IMR-90 (cell line): ENCODE results near the gene KLHL29. TPM values are rescaled to one million over a fixed set of nuclear protein-coding genes. Genes with fewer than 3 reads are reported as not detected.

Source experiments
- ATAC-seq: fragments of 200-7000 bp; cut with Tn5 transposase; 2 replicates; pipeline ENCODE4 v1.9.1; 2020; ENCODE audit warnings: low read depth, mild to moderate bottlenecking, moderate library complexity
- BruUV-seq: library from RNA; stranded (reverse); fragments of 400-500 nt; replicated peaks from 2 replicates; lab custom pipeline; 2021; lab: Mats Ljungman, UMichigan
- CTCF ChIA-PET: fragments of 300-600 bp; formaldehyde crosslinking; extraction: SDS; loops from one replicate; lab custom pipeline; 2021; ENCODE audit warnings: antibody characterized with exemption; lab: Yijun Ruan, JAX
- POLR2A ChIA-PET: fragments of 300-600 bp; sonication (Branson Sonifier 250); formaldehyde crosslinking; loops from one replicate; lab custom pipeline; 2022; ENCODE audit warnings: antibody characterized with exemption; ENCODE audit not compliant: unreplicated experiment; lab: Charles Lee
- DNase-seq: peaks from one replicate; pipeline ENCODE4 v3.0.0; 2013
- H2AFZ ChIP-seq: replicated peaks from 2 replicates; pipeline ENCODE3; 2013; ENCODE audit warnings: low read length, mild to moderate bottlenecking; ENCODE audit not compliant: poor library complexity
- H2AK5ac ChIP-seq: 2 replicates; pipeline ENCODE4 v1.6.1; 2013; ENCODE audit warnings: low read depth, low read length, inconsistent platforms
- H2AK9ac ChIP-seq: replicated peaks from 2 replicates; pipeline ENCODE3; 2013; ENCODE audit warnings: mild to moderate bottlenecking, low read depth, low read length, moderate library complexity; ENCODE audit not compliant: poor library complexity
- H2BK120ac ChIP-seq: 2 replicates; pipeline ENCODE4 v1.6.1; 2013; ENCODE audit warnings: low read depth, low read length, inconsistent platforms
- H2BK15ac ChIP-seq: 3 replicates; pipeline ENCODE4 v1.6.1; 2013; ENCODE audit warnings: low read depth, low read length, inconsistent platforms
- H2BK20ac ChIP-seq: 2 replicates; pipeline ENCODE4 v1.6.1; 2013; ENCODE audit warnings: low read depth, mild to moderate bottlenecking, inconsistent platforms, low read length, moderate library complexity
- H2BK5ac ChIP-seq: 2 replicates; pipeline ENCODE4 v1.6.1; 2013; ENCODE audit warnings: mild to moderate bottlenecking, low read depth, low read length, inconsistent platforms; ENCODE audit not compliant: poor library complexity, severe bottlenecking
- H3K14ac ChIP-seq: replicated peaks from 2 replicates; pipeline ENCODE4 v1.6.1; 2013; ENCODE audit warnings: low read depth, low read length, inconsistent platforms
- H3K18ac ChIP-seq: 2 replicates; pipeline ENCODE4 v1.6.1; 2013; ENCODE audit warnings: low read depth, low read length, control low read depth
- H3K23ac ChIP-seq: 2 replicates; pipeline ENCODE4 v1.6.1; 2013; ENCODE audit warnings: low read depth, low read length, inconsistent platforms
- H3K27ac ChIP-seq: 2 replicates; pipeline ENCODE4 v1.5.1; 2013; ENCODE audit warnings: mild to moderate bottlenecking, control low read depth, low read length; ENCODE audit not compliant: insufficient read depth
- H3K27me3 ChIP-seq: 2 replicates; pipeline ENCODE4 v1.6.1; 2013; ENCODE audit warnings: low read length; ENCODE audit not compliant: control insufficient read depth, insufficient read depth
- H3K36me3 ChIP-seq: 2 replicates; pipeline ENCODE4 v1.6.1; 2013; ENCODE audit warnings: low read length, mixed read lengths; ENCODE audit not compliant: control insufficient read depth, insufficient read depth
- H3K4ac ChIP-seq: 2 replicates; pipeline ENCODE4 v1.6.1; 2013; ENCODE audit warnings: low read depth, low read length, inconsistent platforms
- H3K4me1 ChIP-seq: 2 replicates; pipeline ENCODE4 v1.6.1; 2013; ENCODE audit warnings: low read length, mixed read lengths; ENCODE audit not compliant: control insufficient read depth, insufficient read depth
- H3K4me2 ChIP-seq: 2 replicates; pipeline ENCODE4 v1.6.1; 2013; ENCODE audit warnings: low read depth, mild to moderate bottlenecking, control low read depth, low read length, moderate library complexity
- H3K4me3 ChIP-seq: 2 replicates; pipeline ENCODE4 v1.5.1; 2013; ENCODE audit warnings: low read depth, mild to moderate bottlenecking, control low read depth, low read length, moderate library complexity; ENCODE audit not compliant: insufficient read depth
- H3K56ac ChIP-seq: 2 replicates; pipeline ENCODE4 v1.6.1; 2013; ENCODE audit warnings: low read length, inconsistent platforms; ENCODE audit not compliant: insufficient read depth; ENCODE audit errors: extremely low read depth
- H3K79me1 ChIP-seq, 2 experiments: 2 replicates each; pipeline ENCODE4 v1.6.1; 2013; ENCODE audit warnings: low read length in 2 of 2, inconsistent platforms in 1 of 2, low read depth in 1 of 2
- H3K9ac ChIP-seq: 2 replicates; pipeline ENCODE4 v1.6.1; 2013; ENCODE audit warnings: low read depth, low read length, control low read depth
- H3K9me1 ChIP-seq: 2 replicates; pipeline ENCODE4 v1.6.1; 2013; ENCODE audit warnings: low read length, inconsistent platforms; ENCODE audit not compliant: insufficient read depth
- H3K9me3 ChIP-seq: 2 replicates; pipeline ENCODE4 v1.6.1; 2013; ENCODE audit warnings: low read length; ENCODE audit not compliant: control insufficient read depth, insufficient read depth
- H4K20me1 ChIP-seq: 2 replicates; pipeline ENCODE4 v1.6.1; 2013; ENCODE audit warnings: low read length, inconsistent platforms; ENCODE audit not compliant: insufficient read depth
- H4K5ac ChIP-seq: 2 replicates; pipeline ENCODE4 v1.6.1; 2013; ENCODE audit warnings: mild to moderate bottlenecking, low read depth, low read length, control low read depth
- H4K8ac ChIP-seq, 2 experiments: 2 replicates each; pipeline ENCODE4 v1.6.1; 2013; ENCODE audit warnings: low read depth in 2 of 2, low read length in 2 of 2, control low read depth in 1 of 2, inconsistent platforms in 1 of 2
- H4K91ac ChIP-seq: 2 replicates; pipeline ENCODE4 v1.6.1; 2013; ENCODE audit warnings: low read depth, low read length, inconsistent platforms; ENCODE audit not compliant: insufficient read depth
- CEBPB ChIP-seq: IDR thresholded peaks from 2 replicates; pipeline ENCODE4 v1.6.1; 2012; ENCODE audit warnings: low read depth, low read length, improper control_type of control experiment
- CHD1 ChIP-seq: IDR thresholded peaks from 2 replicates; pipeline ENCODE4 v1.6.1; 2012; ENCODE audit warnings: low read depth, low read length, improper control_type of control experiment
- CTCF ChIP-seq: conservative IDR thresholded peaks from 2 replicates; pipeline ENCODE4 v1.5.1; 2012; ENCODE audit warnings: mild to moderate bottlenecking, low read depth, low read length, improper control_type of control experiment
- ELK1 ChIP-seq: fragments of 150-350 bp; IDR thresholded peaks from 2 replicates; pipeline ENCODE4 v1.6.1; 2016; ENCODE audit warnings: low read depth, mild to moderate bottlenecking, low read length, moderate library complexity, borderline replicate concordance
- FOS ChIP-seq: fragments of 150-350 bp; IDR thresholded peaks from 2 replicates; pipeline ENCODE4 v1.6.1; 2016; ENCODE audit warnings: low read depth, low read length
- MAFK ChIP-seq: IDR thresholded peaks from 2 replicates; pipeline ENCODE4 v1.6.1; 2012; ENCODE audit warnings: low read depth, low read length, improper control_type of control experiment
- MXI1 ChIP-seq: IDR thresholded peaks from 2 replicates; pipeline ENCODE4 v1.6.1; 2012; ENCODE audit warnings: low read depth, mild to moderate bottlenecking, low read length, moderate library complexity, borderline replicate concordance
- NFE2L2 ChIP-seq: fragments of 150-350 bp; IDR thresholded peaks from 2 replicates; pipeline ENCODE4 v1.6.1; 2016; ENCODE audit warnings: low read depth, mild to moderate bottlenecking, low read length
- POLR2A ChIP-seq: IDR thresholded peaks from 2 replicates; pipeline ENCODE4 v1.6.1; 2012; ENCODE audit warnings: mild to moderate bottlenecking, low read depth, low read length
- RAD21 ChIP-seq: IDR thresholded peaks from 2 replicates; pipeline ENCODE4 v1.6.1; 2012; ENCODE audit warnings: low read length, improper control_type of control experiment
- RCOR1 ChIP-seq: IDR thresholded peaks from 2 replicates; pipeline ENCODE4 v1.6.1; 2012; ENCODE audit warnings: mild to moderate bottlenecking, low read length, improper control_type of control experiment; ENCODE audit not compliant: insufficient replicate concordance
- SMC3 ChIP-seq: fragments of 150-350 bp; IDR thresholded peaks from 2 replicates; pipeline ENCODE4 v1.6.1; 2016; ENCODE audit warnings: low read depth, mild to moderate bottlenecking, antibody characterized with exemption, low read length, moderate library complexity
- USF2 ChIP-seq: fragments of 150-350 bp; IDR thresholded peaks from 2 replicates; pipeline ENCODE4 v1.6.1; 2017; ENCODE audit warnings: mild to moderate bottlenecking, antibody characterized with exemption, low read length, low read depth
- WGBS, 2 experiments: methylation state at CpG; one replicate each; pipeline versions ENCODE4 v1.1.5 to v1.1.7; 2013; ENCODE audit warnings: missing lambda C conversion rate in 2 of 2; ENCODE audit not compliant: insufficient read length in 1 of 2; ENCODE audit errors: extremely low coverage in 2 of 2; 5-methylcytosine and 5-hydroxymethylcytosine counted together
- dilution Hi-C: fragments of 300-500 bp; cut with HindIII; formaldehyde crosslinking; loops from one replicate; pipeline ENCODE4 v1.14.3; 2018; ENCODE audit warnings: low sequenced_read_pairs; ENCODE audit not compliant: unreplicated experiment
- in situ Hi-C: fragments of 300-500 bp; cut with MboI; formaldehyde crosslinking; loops from 3 replicates; pipeline ENCODE4 v1.14.3; 2019; ENCODE audit warnings: low sequenced_read_pairs, inconsistent platforms, mixed read lengths
- intact Hi-C: fragments of 100-400 bp; cut with micrococcal nuclease; formaldehyde crosslinking; loops from 2 replicates; pipeline ENCODE4 v1.10.0; 2022
- polyA plus RNA-seq, 3 experiments: library from polyadenylated mRNA; depleted of rRNA; stranded (reverse); fragments of >200 nt; gene quantifications; 2 replicates each; pipeline ENCODE4 v1.2.3, GENCODE V29; 2012; ENCODE audit warnings: low replicate concordance in 1 of 3
- total RNA-seq: library from RNA; depleted of rRNA; stranded (reverse); fragments of >200 nt; gene quantifications from 2 replicates; pipeline ENCODE4 v1.2.3, GENCODE V29; 2012

Gene KLHL29
- total and polyA plus RNA-seq, 2 of the 4 experiments (the other 2 are of a cell fraction), result 2.0 to 8.0 TPM

- peak overlapping the region; percentile 50; the same call in 1 of the 2 replicates for H4K91ac ChIP-seq
- no peak overlapping the region for H2BK5ac ChIP-seq
- peak overlapping the region; percentile 73; the same call in 1 of the 2 replicates for H2BK120ac ChIP-seq
- H3K9ac ChIP-seq, result no peak overlapping the region
- no peak overlapping the region for H3K4me2 ChIP-seq
- H2AFZ ChIP-seq, result no peak overlapping the region
- in situ Hi-C loops (no loop called here), intact Hi-C loops (no loop called here), dilution Hi-C loops (no loop called here)
- no CpG with 5 or more reads among the region's 9 CpGs for WGBS, 2 experiments
- H4K8ac ChIP-seq, result no peak overlapping the region; a peak in 1 of 4 replicates
- no peak overlapping the region for H2AK9ac ChIP-seq
- H3K56ac ChIP-seq, result no peak overlapping the region
- H3K4me3 ChIP-seq, result no peak overlapping the region
- no peak overlapping the region for H4K5ac ChIP-seq
- peak overlapping the region; percentile 73; the same call in 1 of the 2 replicates for H3K23ac ChIP-seq
- no peak overlapping the region for H3K27ac ChIP-seq
- peak overlapping the region; percentile 99 for H2AK5ac ChIP-seq
- peaks cover 3% of the 10 kb centered on the region; the same call in 1 of the 2 replicates for H4K20me1 ChIP-seq
- H2BK20ac ChIP-seq, result peak overlapping the region; percentile 39
- ChIA-PET CTCF (no interaction called here), POLR2A (no interaction called here)
- peaks cover 45% of the 10 kb centered on the region for H3K9me1 ChIP-seq
- peaks cover 38% of the 10 kb centered on the region for H3K4me1 ChIP-seq
- H3K79me1 ChIP-seq, result peaks cover 27 to 68% of the 10 kb centered on the region in 2 experiments
- H3K36me3 ChIP-seq, result 0 out of 2 replicates have a peak, but pooled peaks cover 1% of the 10 kb centered on the region
- ATAC-seq (no peak), DNase-seq (no peak)
- peak overlapping the region; percentile 90; the same call in 1 of the 2 replicates for H3K4ac ChIP-seq
- no peaks in the 10 kb centered on the region for H3K27me3 ChIP-seq
- BruUV-seq, result no TSS peak
- no peak overlapping the region; the same call in 1 of the 2 replicates for H3K18ac ChIP-seq
- TF ChIP-seq SMC3, result no peak
- no peak for TF ChIP-seq CTCF
- TF ChIP-seq USF2, result no peak
- TF ChIP-seq RCOR1, result no peak
- TF ChIP-seq RAD21, result no peak
- no peak for TF ChIP-seq ELK1
- no peak for TF ChIP-seq FOS
- no peak for TF ChIP-seq MXI1
- no peak for TF ChIP-seq POLR2A
- TF ChIP-seq CHD1, result no peak
- no peak for TF ChIP-seq CEBPB
- no peak for TF ChIP-seq MAFK
- no peak for TF ChIP-seq NFE2L2
- H2BK15ac ChIP-seq, result peak overlapping the region; percentile 93; the same call in 1 of the 3 replicates
- no peak overlapping the region for H3K14ac ChIP-seq
- no peaks in the 10 kb centered on the region for H3K9me3 ChIP-seq
Observed at GRCh38 chr2:23420840-23421476, 36.0 kb downstream of the KLHL29 start.
